Measurements from ENCODE around the gene PRF1. TPM values are rescaled to one million over a fixed set of nuclear protein-coding genes. Genes with fewer than 3 reads are reported as not detected.

Gene PRF1
- total and polyA plus RNA-seq, 2 of the 13 experiments (the other 11 are each of a cell fraction or from before 2014, with no cell fraction given) = 1.00 to 1.4 TPM

DNA sequence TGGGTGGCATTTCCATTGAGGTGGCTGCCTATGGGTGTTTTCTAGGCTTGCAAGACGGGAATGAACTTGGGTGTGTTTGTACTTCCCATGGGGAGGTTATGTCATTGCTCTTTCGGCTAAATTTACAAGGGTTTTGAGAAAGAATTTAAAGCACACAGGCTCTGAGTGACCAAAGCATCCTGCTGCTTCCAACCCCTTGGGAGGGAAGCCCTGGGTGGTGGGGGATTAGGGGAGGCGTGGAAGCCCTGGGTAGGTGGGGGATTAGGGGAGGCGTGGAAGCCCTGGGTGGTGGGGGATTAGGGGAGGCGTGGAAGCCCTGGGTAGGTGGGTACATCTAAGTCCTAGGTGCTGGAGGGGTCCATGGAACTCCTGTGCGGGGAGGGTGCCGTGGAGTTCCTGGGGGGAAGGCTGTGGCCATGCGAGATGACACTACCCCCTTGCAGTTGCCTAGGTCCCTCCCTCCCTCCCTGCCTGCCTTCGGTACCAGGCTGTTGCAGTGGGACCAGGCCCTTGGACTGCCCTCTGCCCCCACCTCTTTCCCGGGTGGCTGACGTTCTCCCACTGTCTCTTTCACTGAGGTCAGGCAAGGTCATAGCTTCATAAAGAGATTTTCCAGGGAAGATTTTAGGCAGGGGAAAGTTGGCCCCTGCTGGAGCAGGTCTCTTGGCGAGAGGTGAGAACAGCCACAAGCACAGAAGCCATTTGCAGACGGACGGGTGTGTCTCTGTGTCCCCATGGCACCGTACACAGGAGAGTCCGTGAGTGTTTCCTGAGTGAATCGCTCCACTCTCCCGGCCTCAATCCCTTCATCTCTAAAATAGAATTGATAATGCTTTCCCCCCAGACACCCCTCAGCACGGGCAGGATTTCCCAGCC is 19.5 kb downstream of the PRF1 start:
- Histone ChIP-seq H3K79me2 (ENCODE audit: insufficient read depth, low read length) (no peaks in the 10 kb centered on the region), H2AFZ (ENCODE audit: low read length) (no peak overlapping the region), H3K4me2 (ENCODE audit: low read depth, low read length) (no peak overlapping the region), H3K4me1 (ENCODE audit: insufficient read depth, low read length) (no peaks in the 10 kb centered on the region), H3K36me3 (replicated peaks in 1 of 2; ENCODE audit: control insufficient read depth in 1 of 2, insufficient read depth in 2 of 2, low read length in 2 of 2) (no peaks in the 10 kb centered on the region), H3K4me3 (replicated peaks in 1 of 3; ENCODE audit: insufficient read depth in 1 of 3, low read depth in 2 of 3, low read length in 3 of 3) (no peak overlapping the region), H3K9me3 (ENCODE audit: low read length) (no peaks in the 10 kb centered on the region), H3K9ac (ENCODE audit: insufficient read depth, low read depth, low read length) (no peak overlapping the region), H3K27ac (ENCODE audit: extremely low read length, insufficient read depth, low read length) (no peak overlapping the region), H4K20me1 (ENCODE audit: insufficient read depth, low read length) (no peaks in the 10 kb centered on the region), H3K27me3 (ENCODE audit: control insufficient read depth in 1 of 2, insufficient read depth in 2 of 2, low read length in 2 of 2) (peaks cover 0 to 3% of the 10 kb centered on the region in 2 experiments; a peak in 1 of 5 replicates)
- ChIA-PET CTCF (ENCODE audit: low intra/inter-chr PET ratio, low total read pairs) (no interaction called here), POLR2A (no interaction called here)
- 61% methylated on average over 13 of the region's 19 CpGs for WGBS (ENCODE audit: low lambda C conversion rate)
- no peak for ATAC-seq
- intact Hi-C loops (cut with micrococcal nuclease; ENCODE audit: unreplicated experiment) = no loop called here
- BruUV-seq (replicated peaks) = no TSS peak
- no peak for DNase-seq (ENCODE audit: low spot score)
- TF ChIP-seq KLF6 (CRISPR knock-in tag; IDR thresholded peaks at IDR 0.05) (no peak), MIXL1 (CRISPR knock-in tag; IDR thresholded peaks at IDR 0.05) (no peak), HNF4A (CRISPR knock-in tag; IDR thresholded peaks at IDR 0.05) (no peak), ZBTB20 (CRISPR knock-in tag; IDR thresholded peaks at IDR 0.05; ENCODE audit: borderline replicate concordance, low read depth) (no peak), ZNF251 (CRISPR knock-in tag; IDR thresholded peaks at IDR 0.05) (no peak), RXRB (CRISPR knock-in tag; IDR thresholded peaks at IDR 0.05; ENCODE audit: borderline replicate concordance) (no peak), SPEN (CRISPR knock-in tag; IDR thresholded peaks at IDR 0.05; ENCODE audit: low read depth) (no peak), KMT2A (CRISPR knock-in tag; IDR thresholded peaks at IDR 0.05) (no peak), SNAI1 (CRISPR knock-in tag; IDR thresholded peaks at IDR 0.05; ENCODE audit: borderline replicate concordance) (no peak), TOE1 (CRISPR knock-in tag; IDR thresholded peaks at IDR 0.05) (no peak), ZNF44 (CRISPR knock-in tag; IDR thresholded peaks at IDR 0.05) (no peak), ZBTB4 (CRISPR knock-in tag; IDR thresholded peaks at IDR 0.05; ENCODE audit: borderline replicate concordance) (no peak)
- TF ChIP-seq, protein P1, sequence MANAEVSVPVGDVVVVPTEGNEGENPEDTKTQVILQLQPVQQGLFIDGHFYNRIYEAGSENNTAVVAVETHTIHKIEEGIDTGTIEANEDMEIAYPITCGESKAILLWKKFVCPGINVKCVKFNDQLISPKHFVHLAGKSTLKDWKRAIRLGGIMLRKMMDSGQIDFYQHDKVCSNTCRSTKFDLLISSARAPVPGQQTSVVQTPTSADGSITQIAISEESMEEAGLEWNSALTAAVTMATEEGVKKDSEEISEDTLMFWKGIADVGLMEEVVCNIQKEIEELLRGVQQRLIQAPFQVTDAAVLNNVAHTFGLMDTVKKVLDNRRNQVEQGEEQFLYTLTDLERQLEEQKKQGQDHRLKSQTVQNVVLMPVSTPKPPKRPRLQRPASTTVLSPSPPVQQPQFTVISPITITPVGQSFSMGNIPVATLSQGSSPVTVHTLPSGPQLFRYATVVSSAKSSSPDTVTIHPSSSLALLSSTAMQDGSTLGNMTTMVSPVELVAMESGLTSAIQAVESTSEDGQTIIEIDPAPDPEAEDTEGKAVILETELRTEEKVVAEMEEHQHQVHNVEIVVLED (CRISPR knock-in tag; IDR thresholded peaks at IDR 0.05; ENCODE audit: borderline replicate concordance) = no peak
- TF ChIP-seq, protein P2, sequence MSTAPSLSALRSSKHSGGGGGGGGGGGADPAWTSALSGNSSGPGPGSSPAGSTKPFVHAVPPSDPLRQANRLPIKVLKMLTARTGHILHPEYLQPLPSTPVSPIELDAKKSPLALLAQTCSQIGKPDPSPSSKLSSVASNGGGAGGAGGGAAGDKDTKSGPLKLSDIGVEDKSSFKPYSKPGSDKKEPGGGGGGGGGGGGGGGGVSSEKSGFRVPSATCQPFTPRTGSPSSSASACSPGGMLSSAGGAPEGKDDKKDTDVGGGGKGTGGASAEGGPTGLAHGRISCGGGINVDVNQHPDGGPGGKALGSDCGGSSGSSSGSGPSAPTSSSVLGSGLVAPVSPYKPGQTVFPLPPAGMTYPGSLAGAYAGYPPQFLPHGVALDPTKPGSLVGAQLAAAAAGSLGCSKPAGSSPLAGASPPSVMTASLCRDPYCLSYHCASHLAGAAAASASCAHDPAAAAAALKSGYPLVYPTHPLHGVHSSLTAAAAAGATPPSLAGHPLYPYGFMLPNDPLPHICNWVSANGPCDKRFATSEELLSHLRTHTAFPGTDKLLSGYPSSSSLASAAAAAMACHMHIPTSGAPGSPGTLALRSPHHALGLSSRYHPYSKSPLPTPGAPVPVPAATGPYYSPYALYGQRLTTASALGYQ (CRISPR knock-in tag; IDR thresholded peaks at IDR 0.05) = no peak
- TF ChIP-seq, protein P3, sequence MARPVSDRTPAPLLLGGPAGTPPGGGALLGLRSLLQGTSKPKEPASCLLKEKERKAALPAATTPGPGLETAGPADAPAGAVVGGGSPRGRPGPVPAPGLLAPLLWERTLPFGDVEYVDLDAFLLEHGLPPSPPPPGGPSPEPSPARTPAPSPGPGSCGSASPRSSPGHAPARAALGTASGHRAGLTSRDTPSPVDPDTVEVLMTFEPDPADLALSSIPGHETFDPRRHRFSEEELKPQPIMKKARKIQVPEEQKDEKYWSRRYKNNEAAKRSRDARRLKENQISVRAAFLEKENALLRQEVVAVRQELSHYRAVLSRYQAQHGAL (CRISPR knock-in tag; IDR thresholded peaks at IDR 0.05; ENCODE audit: not compliant biosample characterization) = no peak
- no peak for FAIRE-seq
- in situ Hi-C loops (cut with HindIII; ENCODE audit: extremely low pct_ligation_motif_present, low pct_unique_long_range_greater_than_20kb) = no loop called here
